CD4-positive, alpha-beta memory T cell (primary cell): Measurements from ENCODE around the gene FBXL17. TPM values are rescaled to one million over a fixed set of nuclear protein-coding genes. Genes with fewer than 3 reads are reported as not detected.

Experiments
- CTCF ChIA-PET: fragments of 350-600 bp; sonication (Branson Sonifier 250); formaldehyde crosslinking; loops from one replicate; lab custom pipeline; 2021; ENCODE audit warnings: inconsistent platforms; ENCODE audit not compliant: partially characterized antibody; lab: Charles Lee
- POLR2A ChIA-PET: fragments of 350-600 bp; sonication (Branson Sonifier 250); formaldehyde crosslinking; loops from one replicate; lab custom pipeline; 2021; ENCODE audit not compliant: partially characterized antibody; lab: Charles Lee
- DNase-seq, 5 donors: peaks; one replicate each; pipeline versions ENCODE4 v3.0.0 to v3.0.0-alpha.2; 2020 to 2022; ENCODE audit warnings: mixed read lengths in 1 of 5
- H3K27ac ChIP-seq: one replicate; pipeline ENCODE4 v1.7.0; 2013; ENCODE audit warnings: low read depth, low read length
- H3K27me3 ChIP-seq: 2 replicates; pipeline ENCODE4 v1.7.0; 2013; ENCODE audit warnings: mild to moderate bottlenecking, low read length, moderate library complexity; ENCODE audit not compliant: insufficient read depth
- H3K36me3 ChIP-seq: 2 replicates; pipeline ENCODE4 v1.7.0; 2013; ENCODE audit warnings: mild to moderate bottlenecking, low read length, moderate library complexity; ENCODE audit not compliant: insufficient read depth
- H3K4me1 ChIP-seq: 2 replicates; pipeline ENCODE4 v1.7.0; 2013; ENCODE audit warnings: mild to moderate bottlenecking, low read length, moderate library complexity; ENCODE audit not compliant: insufficient read depth
- H3K4me3 ChIP-seq, 2 donors: one replicate each; pipeline ENCODE4 v1.7.0; 2013; ENCODE audit warnings: low read length in 2 of 2, mild to moderate bottlenecking in 1 of 2
- H3K9me3 ChIP-seq, 2 donors: one replicate each; pipeline ENCODE4 v1.7.0; 2013; ENCODE audit warnings: low read length in 2 of 2, control low read depth in 1 of 2; ENCODE audit not compliant: control insufficient read depth in 1 of 2
- H3K27ac Mint-ChIP-seq, 7 donors: one replicate each; pipeline ENCODE4 v1.8.0; 2020 to 2021; ENCODE audit warnings: mixed read lengths in 7 of 7, mild to moderate bottlenecking in 6 of 7, inconsistent platforms in 3 of 7, moderate library complexity in 3 of 7
- H3K27me3 Mint-ChIP-seq, 2 donors: one replicate each; pipeline ENCODE4 v1.8.0; 2020 to 2021; ENCODE audit warnings: mixed read lengths in 2 of 2
- H3K36me3 Mint-ChIP-seq, 2 donors: one replicate each; pipeline ENCODE4 v1.8.0; 2020 to 2021; ENCODE audit warnings: mixed read lengths in 2 of 2, inconsistent platforms in 1 of 2, mild to moderate bottlenecking in 1 of 2
- H3K4me1 Mint-ChIP-seq, 4 donors: one replicate each; pipeline ENCODE4 v1.8.0; 2020 to 2021; ENCODE audit warnings: mixed read lengths in 4 of 4, mild to moderate bottlenecking in 1 of 4
- H3K4me3 Mint-ChIP-seq, 8 donors: one replicate each; pipeline ENCODE4 v1.8.0; 2020 to 2021; ENCODE audit warnings: mixed read lengths in 8 of 8, mild to moderate bottlenecking in 7 of 8, moderate library complexity in 6 of 8, inconsistent platforms in 3 of 8
- H3K9me3 Mint-ChIP-seq, 8 donors: one replicate each; pipeline ENCODE4 v1.8.0; 2020 to 2021; ENCODE audit warnings: mixed read lengths in 8 of 8, mild to moderate bottlenecking in 5 of 8, inconsistent platforms in 3 of 8, moderate library complexity in 1 of 8
- intact Hi-C: fragments of 100-400 bp; cut with micrococcal nuclease; formaldehyde crosslinking; loops from one replicate; pipeline ENCODE4 v1.15.1; 2023
- polyA plus RNA-seq, 2 donors: library from polyadenylated mRNA; unstranded; fragments of 300-500 nt; fragmentation: Illumina TruSeq; gene quantifications; one replicate each; pipeline ENCODE4 v1.2.3, GENCODE V29; 2021
- total RNA-seq, 2 experiments: library from RNA; stranded (reverse); gene quantifications; one replicate each; pipeline ENCODE4 v1.2.3, GENCODE V29; 2021

FBXL17 gene
- total and polyA plus RNA-seq, 4 experiments from 2014 or later, result 7.1 to 27.5 (median 16.8) TPM

DNA sequence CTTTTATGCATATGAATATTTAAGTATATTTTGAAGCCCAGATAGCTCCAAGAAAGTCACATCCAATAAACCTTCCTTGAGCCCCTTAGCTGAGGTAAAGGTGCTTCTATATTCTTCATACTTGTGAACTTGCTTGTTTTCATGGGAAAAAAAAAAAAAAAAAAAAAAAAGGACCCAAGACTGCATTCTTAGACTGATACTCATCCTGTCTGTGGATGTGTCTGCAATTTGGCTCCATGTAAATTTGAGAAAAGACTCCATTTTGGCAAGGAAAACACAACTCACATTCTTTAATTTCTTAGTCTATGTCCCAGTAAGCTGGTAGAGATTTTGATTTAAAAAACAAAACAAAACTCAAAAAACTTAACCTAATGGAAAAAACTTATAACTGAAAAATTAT lies 238.3 kb downstream of the FBXL17 start:
- Histone ChIP-seq H3K36me3 (no peaks in the 10 kb centered on the region), H3K4me1 (no peaks in the 10 kb centered on the region), H3K27me3 (no peaks in the 10 kb centered on the region), H3K9me3 (no peaks in the 10 kb centered on the region), H3K27ac (no peak overlapping the region), H3K4me3 (no peak overlapping the region)
- Mint-ChIP-seq H3K4me1 (peaks cover 0 to 11% (median 4%) of the 10 kb centered on the region in 4 donors), H3K36me3 (peaks cover 15 to 28% of the 10 kb centered on the region in 2 donors), H3K9me3 (no peaks in the 10 kb centered on the region), H3K27me3 (no peaks in the 10 kb centered on the region), H3K27ac (no peak overlapping the region), H3K4me3 (no peak overlapping the region)
- intact Hi-C loops, result no loop called here
- no peak for DNase-seq
- ChIA-PET POLR2A (no interaction called here), CTCF (interaction anchor here (0.6 kb wide), 1 partner anchor 10 kb away, joined by 3 read pairs; no protein-coding TSS in a partner anchor)

- H3K4me3 Mint-ChIP-seq, result no peak overlapping the region
- Histone ChIP-seq H3K4me3 (no peak overlapping the region), H3K27ac (no peak overlapping the region), H3K36me3 (no peaks in the 10 kb centered on the region), H3K4me1 (no peaks in the 10 kb centered on the region), H3K9me3 (no peaks in the 10 kb centered on the region), H3K27me3 (no peaks in the 10 kb centered on the region)
- no peak overlapping the region for H3K27ac Mint-ChIP-seq
- no peak for DNase-seq
- intact Hi-C loops, result no loop called here
- peaks cover 0 to 5% (median 2%) of the 10 kb centered on the region in 4 donors for H3K4me1 Mint-ChIP-seq
- H3K27me3 Mint-ChIP-seq, result no peaks in the 10 kb centered on the region
- ChIA-PET CTCF (no interaction called here), POLR2A (no interaction called here)
- peaks cover 10 to 21% of the 10 kb centered on the region in 2 donors for H3K36me3 Mint-ChIP-seq
- H3K9me3 Mint-ChIP-seq, result no peaks in the 10 kb centered on the region
Measured at GRCh38 chr5:108141676-108142075, 240.2 kb downstream of the FBXL17 start.

GRCh38 chr5:108136493-108136892 lies 245.4 kb downstream of the FBXL17 start:
- POLR2A ChIA-PET, result no interaction called here
- H3K27me3 Mint-ChIP-seq, result no peaks in the 10 kb centered on the region
- intact Hi-C loops, result no loop called here
- Histone ChIP-seq H3K27ac (no peak overlapping the region), H3K27me3 (no peaks in the 10 kb centered on the region), H3K4me3 (no peak overlapping the region), H3K9me3 (no peaks in the 10 kb centered on the region), H3K36me3 (no peaks in the 10 kb centered on the region), H3K4me1 (no peaks in the 10 kb centered on the region)
- no peak overlapping the region for H3K4me3 Mint-ChIP-seq
- no peak overlapping the region for H3K27ac Mint-ChIP-seq
- peaks cover 0 to 10% of the 10 kb centered on the region in 2 donors for H3K36me3 Mint-ChIP-seq
- H3K9me3 Mint-ChIP-seq, result no peaks in the 10 kb centered on the region
- CTCF ChIA-PET, result no interaction called here
- no peak for DNase-seq
- no peaks in the 10 kb centered on the region for H3K4me1 Mint-ChIP-seq

- Histone ChIP-seq H3K9me3 (no peaks in the 10 kb centered on the region), H3K36me3 (no peaks in the 10 kb centered on the region), H3K4me1 (no peaks in the 10 kb centered on the region), H3K4me3 (no peak overlapping the region), H3K27me3 (no peaks in the 10 kb centered on the region), H3K27ac (no peak overlapping the region)
- intact Hi-C loops, result no loop called here
- Mint-ChIP-seq H3K36me3 (peaks cover 0 to 7% of the 10 kb centered on the region in 2 donors), H3K9me3 (no peaks in the 10 kb centered on the region), H3K4me3 (no peak overlapping the region), H3K27me3 (no peaks in the 10 kb centered on the region), H3K27ac (no peak overlapping the region), H3K4me1 (peaks cover 0 to 2% (median 0%) of the 10 kb centered on the region in 4 donors)
- no peak for DNase-seq
- CTCF ChIA-PET, result interaction anchor here (1.6 kb wide), 1 partner anchor 131 kb away, joined by 3 read pairs; no protein-coding TSS in a partner anchor
- POLR2A ChIA-PET, result no interaction called here
Measured at GRCh38 chr5:108129129-108129528, 252.8 kb downstream of the FBXL17 start.

- POLR2A ChIA-PET, result no interaction called here
- CTCF ChIA-PET, result no interaction called here
Measured at GRCh38 chr5:108125771-108126511, 256.0 kb downstream of the FBXL17 start.

DNA sequence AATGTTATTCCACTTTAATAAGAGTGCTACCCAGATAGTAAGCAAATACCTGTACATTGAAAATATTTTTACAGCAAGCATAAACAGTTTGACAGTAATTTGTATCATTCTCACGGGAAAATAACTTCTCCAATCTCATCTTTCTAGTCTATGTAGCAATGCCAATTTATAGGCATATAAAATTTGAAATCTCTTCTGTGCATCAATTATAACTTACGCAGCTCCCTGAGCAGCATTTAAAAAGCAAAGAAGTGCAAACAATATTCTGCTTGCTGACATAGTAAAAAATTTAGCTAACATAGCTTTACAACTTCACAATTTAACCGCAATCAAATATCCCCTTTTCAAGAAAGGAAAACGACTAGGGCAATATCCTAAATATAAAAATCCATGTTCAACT lies 257.3 kb downstream of the FBXL17 start:
- Mint-ChIP-seq H3K27ac (no peak overlapping the region), H3K36me3 (peaks cover 0 to 6% of the 10 kb centered on the region in 2 donors), H3K27me3 (no peaks in the 10 kb centered on the region), H3K4me3 (no peak overlapping the region), H3K4me1 (peaks cover 0 to 2% (median 0%) of the 10 kb centered on the region in 4 donors), H3K9me3 (no peaks in the 10 kb centered on the region)
- intact Hi-C loops, result no loop called here
- no peaks in the 10 kb centered on the region for H3K27me3 ChIP-seq
- H3K36me3 ChIP-seq, result no peaks in the 10 kb centered on the region
- no peak overlapping the region for H3K27ac ChIP-seq
- CTCF ChIA-PET, result no interaction called here
- H3K4me1 ChIP-seq, result no peaks in the 10 kb centered on the region
- H3K4me3 ChIP-seq, result no peak overlapping the region
- POLR2A ChIA-PET, result no interaction called here
- DNase-seq, result no peak
- no peaks in the 10 kb centered on the region for H3K9me3 ChIP-seq

More at GRCh38 chr5:108125771-108126511, 256.0 kb downstream of the FBXL17 start:
- Histone ChIP-seq H3K27ac (no peak overlapping the region), H3K9me3 (no peaks in the 10 kb centered on the region), H3K36me3 (no peaks in the 10 kb centered on the region), H3K27me3 (no peaks in the 10 kb centered on the region), H3K4me3 (no peak overlapping the region), H3K4me1 (no peaks in the 10 kb centered on the region)
- H3K27me3 Mint-ChIP-seq, result no peaks in the 10 kb centered on the region
- no peak for DNase-seq
- no peak overlapping the region for H3K27ac Mint-ChIP-seq
- H3K9me3 Mint-ChIP-seq, result no peaks in the 10 kb centered on the region
- no peak overlapping the region for H3K4me3 Mint-ChIP-seq
- H3K36me3 Mint-ChIP-seq, result no peaks in the 10 kb centered on the region
- H3K4me1 Mint-ChIP-seq, result peaks cover 0 to 2% (median 0%) of the 10 kb centered on the region in 4 donors
- intact Hi-C loops, result no loop called here

GRCh38 chr5:108122702-108123101 lies 259.2 kb downstream of the FBXL17 start:
- intact Hi-C loops, result no loop called here
- ChIA-PET CTCF (no interaction called here), POLR2A (no interaction called here)
- H3K27ac Mint-ChIP-seq, result no peak overlapping the region
- H3K27ac ChIP-seq, result no peak overlapping the region
- H3K4me1 ChIP-seq, result no peaks in the 10 kb centered on the region
- DNase-seq, result no peak
- no peak overlapping the region for H3K4me3 Mint-ChIP-seq
- H3K9me3 Mint-ChIP-seq, result no peaks in the 10 kb centered on the region
- peaks cover 0 to 13% of the 10 kb centered on the region in 2 donors for H3K36me3 Mint-ChIP-seq
- H3K27me3 ChIP-seq, result no peaks in the 10 kb centered on the region
- no peaks in the 10 kb centered on the region for H3K9me3 ChIP-seq
- no peaks in the 10 kb centered on the region for H3K27me3 Mint-ChIP-seq
- no peaks in the 10 kb centered on the region for H3K4me1 Mint-ChIP-seq
- no peaks in the 10 kb centered on the region for H3K36me3 ChIP-seq
- no peak overlapping the region for H3K4me3 ChIP-seq
